Erythroblast (primary cell): ENCODE measurements around the gene PRODH2.

Source experiments
- GATA1 ChIP-seq: IDR thresholded peaks from 2 replicates; pipeline ENCODE4 v1.6.1; 2011; ENCODE audit warnings: low read depth, mild to moderate bottlenecking, control low read depth, low read length, moderate library complexity
- POLR2A ChIP-seq: IDR thresholded peaks from 2 replicates; pipeline ENCODE4 v1.6.1; 2011; ENCODE audit warnings: mild to moderate bottlenecking, low read length

GRCh38 chr19:35858311-35858710 lies 45.7 kb upstream of the PRODH2 start:
- no peak for TF ChIP-seq GATA1
- TF ChIP-seq POLR2A: no peak
